Activated T-cell treated with anti-CD3 and anti-CD28 coated beads, Interleukin-2, amount 50 U/mL, for 72 hours (primary cell): ENCODE results near the gene DMAC2L. TPM values are rescaled to one million over a fixed set of nuclear protein-coding genes. Genes with fewer than 3 reads are reported as not detected.

Experiments used
- ATAC-seq, 2 donors: fragments of 150-1000 bp; cut with Tn5 transposase; replicated peaks in 1 of 2; 2 replicates each; pipeline ENCODE4 v1.10.0; 2021; ENCODE audit warnings: moderate library complexity in 2 of 2, mild to moderate bottlenecking in 1 of 2
- DNase-seq, 2 donors: peaks; one replicate each; pipeline ENCODE4 v3.0.0; 2021 to 2022; ENCODE audit warnings: mixed read lengths in 1 of 2
- H3K27ac Mint-ChIP-seq: one replicate; pipeline ENCODE4 v1.8.0; 2022; ENCODE audit warnings: mild to moderate bottlenecking, moderate library complexity, mixed read lengths
- H3K27me3 Mint-ChIP-seq: one replicate; pipeline ENCODE4 v1.8.0; 2022; ENCODE audit warnings: low read depth, mixed read lengths
- H3K36me3 Mint-ChIP-seq, 2 donors: one replicate each; pipeline ENCODE4 v1.8.0; 2022; ENCODE audit warnings: mixed read lengths in 2 of 2, mild to moderate bottlenecking in 1 of 2; ENCODE audit not compliant: insufficient read depth in 2 of 2
- H3K4me1 Mint-ChIP-seq: one replicate; pipeline ENCODE4 v1.8.0; 2022; ENCODE audit warnings: low read depth, mixed read lengths
- H3K4me3 Mint-ChIP-seq, 2 donors: one replicate each; pipeline ENCODE4 v1.8.0; 2022; ENCODE audit warnings: mild to moderate bottlenecking in 2 of 2, mixed read lengths in 2 of 2, moderate library complexity in 2 of 2
- H3K9me3 Mint-ChIP-seq, 2 donors: one replicate each; pipeline ENCODE4 v1.8.0; 2022; ENCODE audit warnings: mixed read lengths in 2 of 2
- total RNA-seq, 2 donors: library from RNA; stranded (reverse); gene quantifications; one replicate each; pipeline ENCODE4 v1.2.3, GENCODE V29; 2022

The DMAC2L gene, protein sequence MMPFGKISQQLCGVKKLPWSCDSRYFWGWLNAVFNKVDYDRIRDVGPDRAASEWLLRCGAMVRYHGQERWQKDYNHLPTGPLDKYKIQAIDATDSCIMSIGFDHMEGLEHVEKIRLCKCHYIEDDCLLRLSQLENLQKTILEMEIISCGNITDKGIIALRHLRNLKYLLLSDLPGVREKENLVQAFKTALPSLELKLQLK
- total RNA-seq: 10 to 100 TPM; 18.2 to 18.9 TPM

DNA sequence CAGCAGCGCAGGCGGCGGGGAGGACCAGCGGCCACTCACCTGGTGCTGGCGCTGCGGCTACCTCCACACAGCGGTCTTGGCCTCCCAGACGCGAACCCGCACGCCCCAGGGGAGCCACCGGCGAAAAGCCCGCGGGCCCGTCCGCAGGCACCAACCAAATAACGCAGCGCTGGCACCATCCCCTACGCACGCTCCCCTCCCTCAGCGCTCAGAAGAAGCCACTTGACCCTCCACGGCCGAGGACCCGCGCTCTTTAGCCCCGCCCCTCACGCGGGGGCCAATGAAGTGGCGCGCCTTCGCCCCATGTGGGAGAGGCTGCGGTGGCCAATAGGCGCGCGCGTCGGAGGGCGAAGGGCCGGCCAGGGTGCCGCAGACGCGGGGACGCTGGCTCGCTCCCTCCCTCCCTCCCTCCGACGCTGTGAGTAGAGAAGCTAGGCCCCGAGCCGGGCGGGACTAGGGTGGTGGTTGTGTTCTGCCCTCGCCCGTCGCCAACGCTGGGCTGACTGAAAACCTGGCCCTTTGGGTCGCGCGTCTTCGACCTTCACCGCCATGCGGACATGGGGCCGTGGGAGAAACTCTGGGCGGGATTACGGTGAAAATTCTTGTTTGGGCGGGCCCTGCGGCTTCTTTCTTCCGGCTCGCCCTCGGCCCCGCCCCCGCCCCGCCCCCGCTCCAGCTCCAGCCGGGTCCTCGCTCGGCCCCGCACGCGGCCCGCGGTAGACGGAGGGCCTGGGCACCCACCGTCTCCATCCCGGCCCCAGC, at the start of gene DMAC2L, which contains the start of gene L2HGDH:
TSS of gene DMAC2L (plus strand) at position 353 of the 762 bp plus-strand sequence. CDS start 9,164 bp downstream, outside the sequence.
TSS of gene L2HGDH (minus strand) at position 258 of the 762 bp plus-strand sequence. CDS start at position 179, 79 bp downstream.
- ATAC-seq (peak; percentile 93 to 95), DNase-seq (peak; percentile 94 to 95)
- Mint-ChIP-seq H3K27me3 (no peaks in the 10 kb centered on the region), H3K36me3 (peaks cover 8 to 19% of the 10 kb centered on the region in 2 donors), H3K4me3 (peak within 1 kb of the TSS; percentile 87 to 93), H3K4me1 (peaks cover 50% of the 10 kb centered on the region), H3K27ac (peak within 1 kb of the TSS; percentile 86), H3K9me3 (peaks cover 1 to 3% of the 10 kb centered on the region in 2 donors)

GRCh38 chr14:50262865-50263264, 49.3 kb upstream of the DMAC2L start:
- H3K27ac Mint-ChIP-seq: no peak overlapping the region
- H3K4me1 Mint-ChIP-seq: no peaks in the 10 kb centered on the region
- DNase-seq (no peak), ATAC-seq (no peak)
- no peaks in the 10 kb centered on the region for H3K36me3 Mint-ChIP-seq
- no peak overlapping the region for H3K4me3 Mint-ChIP-seq
- H3K27me3 Mint-ChIP-seq: no peaks in the 10 kb centered on the region
- H3K9me3 Mint-ChIP-seq: no peaks in the 10 kb centered on the region

DNA sequence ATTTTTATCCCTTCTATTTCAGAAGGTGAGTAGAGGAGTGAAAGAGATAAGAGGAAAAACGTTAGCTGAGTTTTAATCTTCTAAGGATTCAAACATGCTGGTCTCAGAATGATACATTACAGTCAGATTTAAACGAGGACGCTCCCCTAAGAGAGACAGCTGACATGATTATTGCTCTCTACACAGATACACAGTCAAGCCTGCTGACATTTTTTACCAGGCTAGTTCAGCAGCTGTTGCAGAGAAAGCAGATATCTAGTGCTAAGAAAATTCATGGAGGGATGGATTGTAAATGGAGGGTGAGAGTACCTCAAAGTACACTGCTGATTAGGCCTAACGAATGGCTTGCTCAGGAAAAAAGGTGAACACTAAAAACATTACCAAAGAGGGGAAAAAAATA, 48.8 kb upstream of the DMAC2L start:
- H3K4me3 Mint-ChIP-seq: no peak overlapping the region
- H3K27ac Mint-ChIP-seq: no peak overlapping the region
- no peaks in the 10 kb centered on the region for H3K9me3 Mint-ChIP-seq
- H3K4me1 Mint-ChIP-seq: no peaks in the 10 kb centered on the region
- H3K27me3 Mint-ChIP-seq: no peaks in the 10 kb centered on the region
- no peak for DNase-seq
- H3K36me3 Mint-ChIP-seq: no peaks in the 10 kb centered on the region
- ATAC-seq: no peak

DNA sequence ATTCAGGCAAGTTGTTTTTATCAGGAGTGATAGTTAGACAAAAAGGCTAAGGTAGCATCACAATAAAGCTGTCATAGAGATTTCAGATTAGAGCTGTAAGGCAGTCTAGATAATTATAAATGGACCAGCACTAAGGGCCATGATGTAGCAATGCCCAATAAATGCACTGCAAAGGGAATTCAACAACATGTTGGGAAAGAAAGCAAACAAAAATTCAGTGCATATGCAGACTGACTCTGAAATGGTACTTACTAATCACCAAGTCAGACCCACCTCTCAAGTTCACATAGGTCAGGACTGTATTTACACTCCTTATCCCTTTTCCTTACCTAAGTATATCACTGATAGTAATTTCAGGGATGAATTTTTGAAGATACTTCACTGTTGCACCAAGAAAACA, 47.1 kb upstream of the DMAC2L start:
- H3K27ac Mint-ChIP-seq: no peak overlapping the region

DNA sequence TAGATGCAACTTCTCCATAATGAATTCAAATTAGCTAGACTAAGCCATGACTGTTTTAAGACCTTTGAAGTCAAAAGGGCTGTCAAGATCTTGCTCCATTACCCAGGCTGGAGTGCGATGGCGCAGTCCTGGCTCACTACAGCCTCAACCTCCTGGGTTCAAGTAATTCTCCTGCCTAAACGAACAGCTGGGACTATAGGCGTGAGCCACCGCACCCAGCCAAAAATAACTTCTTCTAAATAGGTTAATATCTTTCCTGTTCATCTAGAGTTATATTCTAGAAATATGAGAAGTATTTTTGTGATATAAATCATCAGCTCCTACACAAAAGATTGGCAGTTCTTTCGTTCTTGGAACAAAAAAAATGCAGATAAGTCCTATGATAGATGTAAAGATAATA, 41.2 kb upstream of the DMAC2L start:
- Mint-ChIP-seq H3K36me3 (no peaks in the 10 kb centered on the region), H3K9me3 (no peaks in the 10 kb centered on the region), H3K27me3 (no peaks in the 10 kb centered on the region), H3K27ac (no peak overlapping the region), H3K4me1 (no peaks in the 10 kb centered on the region), H3K4me3 (no peak overlapping the region)
- DNase-seq (no peak), ATAC-seq (no peak)

More for the DNA sequence above, 47.1 kb upstream of the DMAC2L start:
- Mint-ChIP-seq H3K4me3 (no peak overlapping the region), H3K9me3 (no peaks in the 10 kb centered on the region), H3K27me3 (no peaks in the 10 kb centered on the region), H3K36me3 (no peaks in the 10 kb centered on the region), H3K4me1 (no peaks in the 10 kb centered on the region)
- DNase-seq (no peak), ATAC-seq (no peak)

GRCh38 chr14:50272498-50272897, 39.6 kb upstream of the DMAC2L start:
- ATAC-seq (no peak), DNase-seq (no peak)
- no peaks in the 10 kb centered on the region for H3K4me1 Mint-ChIP-seq
- H3K4me3 Mint-ChIP-seq: no peak overlapping the region
- no peaks in the 10 kb centered on the region for H3K9me3 Mint-ChIP-seq
- no peak overlapping the region for H3K27ac Mint-ChIP-seq
- no peaks in the 10 kb centered on the region for H3K27me3 Mint-ChIP-seq
- no peaks in the 10 kb centered on the region for H3K36me3 Mint-ChIP-seq

DNA sequence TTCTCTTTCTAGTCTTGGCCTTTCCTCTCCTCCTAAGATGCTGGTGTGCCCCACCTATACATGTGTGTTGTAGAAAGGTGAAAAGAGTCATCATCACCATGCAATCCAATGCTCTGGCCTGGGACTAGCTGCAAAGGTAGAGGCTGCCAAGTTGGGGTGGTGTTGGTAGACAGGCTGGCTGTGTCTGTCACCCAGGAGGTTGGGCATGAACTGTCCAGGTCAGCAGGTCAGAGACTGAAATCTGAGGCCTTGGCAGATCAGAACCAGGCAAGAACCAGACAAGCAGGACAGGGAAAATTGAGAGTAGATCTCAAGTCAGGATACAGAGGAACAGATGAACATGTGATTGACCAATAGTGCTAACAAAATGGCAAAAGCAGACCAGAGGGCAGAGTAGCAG, 26.3 kb upstream of the DMAC2L start:
- Mint-ChIP-seq H3K4me3 (no peak overlapping the region), H3K4me1 (no peaks in the 10 kb centered on the region), H3K36me3 (peaks cover 0 to 4% of the 10 kb centered on the region in 2 donors), H3K9me3 (no peaks in the 10 kb centered on the region), H3K27me3 (no peaks in the 10 kb centered on the region), H3K27ac (no peak overlapping the region)
- ATAC-seq: no peak
- no peak for DNase-seq

- H3K27ac Mint-ChIP-seq: no peak overlapping the region
- no peaks in the 10 kb centered on the region for H3K4me1 Mint-ChIP-seq
- H3K36me3 Mint-ChIP-seq: peaks cover 0 to 5% of the 10 kb centered on the region in 2 donors
- H3K27me3 Mint-ChIP-seq: no peaks in the 10 kb centered on the region
- no peak for ATAC-seq
- no peak for DNase-seq
- no peaks in the 10 kb centered on the region for H3K9me3 Mint-ChIP-seq
- H3K4me3 Mint-ChIP-seq: no peak overlapping the region
Measured at GRCh38 chr14:50288146-50288545, 24.0 kb upstream of the DMAC2L start.

DNA sequence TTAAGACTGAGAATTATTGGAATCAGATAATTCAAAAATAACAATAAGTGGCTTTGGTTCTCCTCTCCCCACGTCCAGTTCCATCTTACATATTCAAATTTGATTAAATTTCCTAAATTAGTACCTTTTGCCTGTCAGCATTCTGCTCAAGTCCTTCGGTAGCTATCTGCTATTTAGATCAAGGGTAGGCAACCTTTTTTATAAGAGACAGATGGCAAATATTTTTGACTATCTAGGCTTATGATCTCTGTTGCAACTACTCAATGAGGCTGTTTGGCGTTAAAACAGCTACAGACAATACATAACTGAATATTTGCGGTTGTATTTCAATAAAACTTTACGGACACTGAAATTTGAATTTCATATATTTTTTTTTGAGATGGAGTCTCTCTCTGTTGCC, 21.8 kb upstream of the DMAC2L start:
- no peaks in the 10 kb centered on the region for H3K4me1 Mint-ChIP-seq
- no peaks in the 10 kb centered on the region for H3K27me3 Mint-ChIP-seq
- peaks cover 0 to 11% of the 10 kb centered on the region in 2 donors for H3K36me3 Mint-ChIP-seq
- H3K9me3 Mint-ChIP-seq: no peaks in the 10 kb centered on the region
- H3K27ac Mint-ChIP-seq: no peak overlapping the region
- DNase-seq (no peak), ATAC-seq (no peak)
- no peak overlapping the region for H3K4me3 Mint-ChIP-seq

- H3K4me1 Mint-ChIP-seq: peaks cover 10% of the 10 kb centered on the region
- ATAC-seq: no peak
- H3K9me3 Mint-ChIP-seq: no peaks in the 10 kb centered on the region
- H3K27me3 Mint-ChIP-seq: no peaks in the 10 kb centered on the region
- DNase-seq: no peak
- peaks cover 7 to 9% of the 10 kb centered on the region in 2 donors for H3K36me3 Mint-ChIP-seq
- H3K4me3 Mint-ChIP-seq: no peak overlapping the region
- H3K27ac Mint-ChIP-seq: no peak overlapping the region
Measured at GRCh38 chr14:50299585-50299984, 12.5 kb upstream of the DMAC2L start.

GRCh38 chr14:50301914-50302313, 10.2 kb upstream of the DMAC2L start:
- DNase-seq (no peak), ATAC-seq (no peak)
- no peaks in the 10 kb centered on the region for H3K9me3 Mint-ChIP-seq
- peaks cover 15% of the 10 kb centered on the region for H3K4me1 Mint-ChIP-seq
- no peak overlapping the region for H3K27ac Mint-ChIP-seq
- H3K36me3 Mint-ChIP-seq: peaks cover 7 to 9% of the 10 kb centered on the region in 2 donors
- H3K27me3 Mint-ChIP-seq: no peaks in the 10 kb centered on the region
- no peak overlapping the region for H3K4me3 Mint-ChIP-seq

- ATAC-seq: no peak
- no peak overlapping the region for H3K4me3 Mint-ChIP-seq
- H3K4me1 Mint-ChIP-seq: peaks cover 18% of the 10 kb centered on the region
- H3K9me3 Mint-ChIP-seq: no peaks in the 10 kb centered on the region
- DNase-seq: no peak
- H3K27ac Mint-ChIP-seq: no peak overlapping the region
- H3K36me3 Mint-ChIP-seq: peaks cover 2 to 7% of the 10 kb centered on the region in 2 donors
- no peaks in the 10 kb centered on the region for H3K27me3 Mint-ChIP-seq
Measured at GRCh38 chr14:50303744-50304471, 8.2 kb upstream of the DMAC2L start.

DNA sequence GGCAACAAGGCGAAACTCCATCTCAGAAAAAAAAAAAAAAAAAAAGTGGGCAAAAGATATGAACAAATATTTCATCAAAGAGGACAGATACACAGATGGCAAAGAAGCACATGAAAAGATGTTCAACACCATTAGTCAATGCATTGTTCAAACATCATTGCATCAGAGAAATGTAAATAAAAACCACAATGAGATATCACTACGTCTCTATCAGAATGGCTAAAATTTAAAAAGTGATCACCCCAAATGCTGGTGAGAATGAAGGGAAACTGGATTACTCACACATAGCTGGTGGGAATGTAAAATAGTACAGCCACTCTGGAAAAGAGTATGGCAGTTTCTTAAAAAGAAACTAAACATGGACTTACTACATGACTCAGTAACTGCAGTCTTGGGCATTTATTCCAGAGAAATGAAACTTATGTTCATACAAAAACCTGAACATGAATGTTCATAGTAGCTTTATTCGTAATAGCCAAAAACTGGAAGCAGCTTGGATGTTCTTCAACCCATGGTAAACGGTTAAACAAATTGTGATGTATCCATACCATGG, 3.7 kb upstream of the DMAC2L start:
- ATAC-seq (no peak), DNase-seq (no peak)
- Mint-ChIP-seq H3K36me3 (no peaks in the 10 kb centered on the region), H3K4me1 (peaks cover 34% of the 10 kb centered on the region), H3K27me3 (no peaks in the 10 kb centered on the region), H3K9me3 (no peaks in the 10 kb centered on the region), H3K4me3 (peak overlapping the region in 1 of 2 donors; percentile 28), H3K27ac (no peak overlapping the region)
